GM12878 (cell line): ENCODE measurements around the gene MOAP1. TPM values are rescaled to one million over a fixed set of nuclear protein-coding genes. Genes with fewer than 3 reads are reported as not detected.

Experiments used
- ATAC-seq: fragments of 200-7000 bp; cut with Tn5 transposase; 3 replicates; pipeline ENCODE4 v1.9.1; 2020; ENCODE audit warnings: mild to moderate bottlenecking, moderate library complexity
- BruUV-seq: library from RNA; stranded (reverse); fragments of 400-500 nt; replicated peaks from 2 replicates; lab custom pipeline; 2021; lab: Mats Ljungman, UMichigan
- CTCF ChIA-PET: fragments of 300-600 bp; sonication (Branson Sonifier 250); formaldehyde crosslinking; extraction: SDS; loops from one replicate; lab custom pipeline; 2021; ENCODE audit warnings: inconsistent platforms; lab: Yijun Ruan, JAX
- POLR2A ChIA-PET: fragments of 350-600 bp; formaldehyde crosslinking; extraction: SDS; loops from one replicate; lab custom pipeline; 2021; ENCODE audit warnings: inconsistent platforms; lab: Charles Lee
- RAD21 ChIA-PET: fragments of 300-600 bp; sonication (Branson Sonifier 250); formaldehyde crosslinking; loops from one replicate; lab custom pipeline; 2023; ENCODE audit warnings: antibody characterized with exemption; ENCODE audit not compliant: unreplicated experiment; lab: Charles Lee
- SMC1A ChIA-PET: fragments of 300-600 bp; sonication (Branson Sonifier 250); formaldehyde crosslinking; loops from one replicate; lab custom pipeline; 2023; ENCODE audit not compliant: unreplicated experiment, uncharacterized antibody; lab: Charles Lee
- DNase-seq: peaks from one replicate; pipeline ENCODE4 v3.0.0-alpha.2; 2011; ENCODE audit warnings: low read depth, low spot score
- FAIRE-seq: peaks from 3 replicates; lab custom pipeline; 2011; peaks lifted over from hg19 to GRCh38; lab: Jason Lieb, UNC
- H2AFZ ChIP-seq: 2 replicates; pipeline ENCODE4 v1.6.0; 2011; ENCODE audit warnings: low read depth, low read length, control low read depth; ENCODE audit not compliant: control insufficient read depth
- H3K27ac ChIP-seq: 2 replicates; pipeline ENCODE4 v1.5.1; 2011; ENCODE audit warnings: control low read depth; ENCODE audit not compliant: control insufficient read depth, insufficient read depth
- H3K27me3 ChIP-seq, 2 experiments: replicated peaks in 1 of 2; 2 replicates each; pipeline versions ENCODE4 v1.6.0 to v1.6.1; 2011; ENCODE audit warnings: low read length in 1 of 2; ENCODE audit not compliant: control insufficient read depth in 2 of 2, insufficient read depth in 2 of 2
- H3K36me3 ChIP-seq, 2 experiments: 2 replicates each; pipeline ENCODE4 v1.5.1; 2011; ENCODE audit warnings: low read length in 1 of 2; ENCODE audit not compliant: control insufficient read depth in 2 of 2, insufficient read depth in 2 of 2
- H3K4me1 ChIP-seq: 2 replicates; pipeline ENCODE4 v1.6.1; 2011; ENCODE audit warnings: mild to moderate bottlenecking, low read length, moderate library complexity, mixed read lengths; ENCODE audit not compliant: control insufficient read depth, insufficient read depth
- H3K4me2 ChIP-seq: 2 replicates; pipeline ENCODE4 v1.6.0; 2011; ENCODE audit warnings: control low read depth; ENCODE audit not compliant: control insufficient read depth, insufficient read depth
- H3K4me3 ChIP-seq: fragments of 200-600 bp; sonication (generic); 2 replicates; pipeline ENCODE4 v1.5.1; 2016
- H3K79me2 ChIP-seq: 2 replicates; pipeline ENCODE4 v1.6.0; 2011; ENCODE audit warnings: low read length; ENCODE audit not compliant: control insufficient read depth, insufficient read depth
- H3K9ac ChIP-seq: 2 replicates; pipeline ENCODE4 v1.8.0; 2011; ENCODE audit warnings: low read length, control low read depth, mixed read lengths; ENCODE audit not compliant: control insufficient read depth, insufficient read depth
- H3K9me3 ChIP-seq: replicated peaks from 3 replicates; pipeline ENCODE4 v1.5.1; 2011; ENCODE audit warnings: mild to moderate bottlenecking, low read length; ENCODE audit not compliant: control insufficient read depth, insufficient read depth
- H4K20me1 ChIP-seq: 2 replicates; pipeline ENCODE4 v1.6.0; 2011; ENCODE audit not compliant: control insufficient read depth, insufficient read depth
- BHLHE40 ChIP-seq, 2 experiments: fragments of 450-650 bp in 1 of 2; IDR thresholded peaks; 2 replicates each; pipeline ENCODE4 v1.6.1; 2011 to 2017; ENCODE audit warnings: low read depth in 2 of 2, borderline replicate concordance in 1 of 2, improper control_type of control experiment in 1 of 2, low read length in 1 of 2, mild to moderate bottlenecking in 1 of 2
- CHD4 ChIP-seq: fragments of 200-600 bp; sonication (generic); IDR thresholded peaks from 2 replicates; pipeline ENCODE4 v1.6.1; 2016; ENCODE audit warnings: mild to moderate bottlenecking
- CTCF ChIP-seq, 3 experiments: IDR thresholded peaks in 2 of 3; conservative IDR thresholded peaks in 1 of 3; 2 replicates each; pipeline ENCODE4 v1.5.1; 2011; ENCODE audit warnings: low read depth in 3 of 3, low read length in 3 of 3, mild to moderate bottlenecking in 3 of 3, control low read depth in 2 of 3, moderate library complexity in 2 of 3, inconsistent platforms in 1 of 3, mixed read lengths in 1 of 3; ENCODE audit not compliant: control insufficient read depth in 2 of 3, insufficient read depth in 1 of 3; ENCODE audit errors: extremely low read depth in 1 of 3
- EED ChIP-seq: sonication (generic); IDR thresholded peaks from 2 replicates; pipeline ENCODE4 v1.6.1; 2016; ENCODE audit warnings: antibody characterized with exemption, low read depth
- IRF5 ChIP-seq: fragments of 450-650 bp; IDR thresholded peaks from 2 replicates; pipeline ENCODE4 v1.6.1; 2017; ENCODE audit warnings: borderline replicate concordance
- LARP7 ChIP-seq: fragments of 450-650 bp; IDR thresholded peaks from 2 replicates; pipeline ENCODE4 v1.6.1; 2017; ENCODE audit warnings: mild to moderate bottlenecking
- MYC ChIP-seq: IDR thresholded peaks from 2 replicates; pipeline ENCODE4 v1.6.1; 2011; ENCODE audit warnings: mild to moderate bottlenecking, low read length, moderate library complexity, inconsistent platforms; ENCODE audit not compliant: insufficient read depth, insufficient replicate concordance, insufficient read length, severe bottlenecking
- POLR2A ChIP-seq: IDR thresholded peaks from 2 replicates; pipeline ENCODE4 v1.6.1; 2011; ENCODE audit warnings: low read depth, mild to moderate bottlenecking, low read length
- POU2F2 ChIP-seq: IDR thresholded peaks from 3 replicates; pipeline ENCODE4 v1.6.1; 2011; ENCODE audit warnings: low read depth, mild to moderate bottlenecking, low read length, borderline replicate concordance
- RELA ChIP-seq: fragments of 450-650 bp; IDR thresholded peaks from 2 replicates; pipeline ENCODE4 v1.8.0; 2014; ENCODE audit warnings: borderline replicate concordance; ENCODE audit not compliant: partially characterized antibody
- REST ChIP-seq: IDR thresholded peaks from 2 replicates; pipeline ENCODE4 v1.6.1; 2012; ENCODE audit warnings: mild to moderate bottlenecking, low read depth, low read length
- RFX5 ChIP-seq: IDR thresholded peaks from 2 replicates; pipeline ENCODE4 v1.6.1; 2011; ENCODE audit warnings: low read depth, low read length, improper control_type of control experiment
- SMAD5 ChIP-seq: IDR thresholded peaks from 2 replicates; pipeline ENCODE4 v1.6.1; 2016; ENCODE audit warnings: antibody characterized with exemption, low read depth
- SRF ChIP-seq, 2 experiments: IDR thresholded peaks; 2 replicates each; pipeline ENCODE4 v1.6.1; 2011; ENCODE audit warnings: low read depth in 2 of 2, low read length in 2 of 2, mild to moderate bottlenecking in 1 of 2, moderate library complexity in 1 of 2
- SUZ12 ChIP-seq: fragments of 200-600 bp; sonication (generic); IDR thresholded peaks from one replicate; pipeline ENCODE4 v1.6.1; 2018; ENCODE audit warnings: antibody characterized with exemption, mild to moderate bottlenecking; ENCODE audit not compliant: unreplicated experiment
- TBL1XR1 ChIP-seq: IDR thresholded peaks from 2 replicates; pipeline ENCODE4 v1.6.1; 2012; ENCODE audit warnings: low read depth, low read length, improper control_type of control experiment
- TCF12 ChIP-seq: IDR thresholded peaks from 2 replicates; pipeline ENCODE4 v1.6.1; 2011; ENCODE audit warnings: low read depth, mild to moderate bottlenecking, low read length
- YY1 ChIP-seq: IDR thresholded peaks from 2 replicates; pipeline ENCODE4 v1.6.1; 2011; ENCODE audit warnings: low read depth, mild to moderate bottlenecking, low read length
- ZNF207 ChIP-seq: fragments of 450-650 bp; IDR thresholded peaks from 2 replicates; pipeline ENCODE4 v1.6.1; 2014; ENCODE audit warnings: antibody characterized with exemption, mild to moderate bottlenecking, borderline replicate concordance
- ZNF274 ChIP-seq: IDR thresholded peaks from one replicate; pipeline ENCODE4 v1.8.0; 2011; ENCODE audit not compliant: insufficient read length, insufficient read depth
- WGBS: methylation state at CpG from one replicate; pipeline ENCODE4 v1.1.6; 2016; ENCODE audit warnings: low lambda C conversion rate; ENCODE audit not compliant: insufficient replicate concordance, insufficient coverage; ENCODE audit errors: missing lambda C conversion rate; 5-methylcytosine and 5-hydroxymethylcytosine counted together
- in situ Hi-C: fragments of 300-500 bp; cut with MboI; formaldehyde crosslinking; loops from 9 replicates; pipeline ENCODE4 v1.14.3; 2018; ENCODE audit warnings: mixed read lengths
- intact Hi-C: fragments of 100-400 bp; cut with micrococcal nuclease; formaldehyde crosslinking; loops from one replicate; pipeline ENCODE4 v1.14.2; 2022; ENCODE audit not compliant: unreplicated experiment
- polyA plus RNA-seq, 11 experiments: library from polyadenylated mRNA; depleted of rRNA in 4 of 11; unstranded in 6 of 11; stranded (reverse) in 5 of 11; fragments of >200 nt; fragmentation: Nextera tagmentation in 4 of 11; fragmentation: Illumina TruSeq in 1 of 11; extraction: Ambion mirVana in 4 of 11; extraction: Trizol in 1 of 11; gene quantifications; 1 replicate in 1 of 11; 2 replicates in 10 of 11; pipeline versions ENCODE4 v1.2.1 to v1.2.3, GENCODE V29; 2011 to 2016; ENCODE audit warnings: inconsistent platforms in 2 of 11, missing spikeins in 2 of 11, low read depth in 1 of 11
- total RNA-seq, 4 experiments: library from RNA; depleted of rRNA in 3 of 4; stranded (reverse); fragments of >200 nt in 3 of 4; fragmentation: Illumina TruSeq in 1 of 4; extraction: Trizol in 1 of 4; gene quantifications; 2 replicates each; pipeline versions ENCODE4 v1.2.1 to v1.2.3, GENCODE V29; 2013 to 2021

Gene MOAP1
- total and polyA plus RNA-seq, 10 of the 15 experiments (the other 5 are each of a cell fraction or from before 2014, with no cell fraction given), result 3.1 to 51.9 (median 11.4) TPM

GRCh38 chr14:93230539-93230938 is 45.8 kb upstream of the MOAP1 start:
- no peak for FAIRE-seq
- WGBS, result 87% methylated on average over 16 of the region's 16 CpGs
- no peak overlapping the region for H3K4me2 ChIP-seq
- TF ChIP-seq RELA, result no peak
- TF ChIP-seq CHD4, result no peak
- no peak for TF ChIP-seq TCF12
- no peak for TF ChIP-seq SRF (IDR thresholded peaks at IDR 0.05; ENCODE audit: low read depth in 2 of 2, low read length in 2 of 2)
- TF ChIP-seq LARP7, result no peak
- TF ChIP-seq SUZ12, result no peak
- no peak for TF ChIP-seq YY1
- no peak for TF ChIP-seq CTCF (IDR thresholded peaks at IDR 0.05 in 2 of 3, conservative IDR thresholded peaks at IDR 0.05 in 1 of 3; ENCODE audit: control insufficient read depth in 2 of 3, extremely low read depth in 1 of 3, insufficient read depth in 1 of 3, low read depth in 3 of 3, low read length in 3 of 3)
- no peak for TF ChIP-seq REST
- TF ChIP-seq POLR2A, result no peak
- TF ChIP-seq IRF5, result no peak
- no peak for TF ChIP-seq POU2F2
- TF ChIP-seq SMAD5, result no peak
- no peak for TF ChIP-seq BHLHE40 (IDR thresholded peaks at IDR 0.05; ENCODE audit: borderline replicate concordance in 1 of 2, low read depth in 2 of 2, low read length in 1 of 2)
- TF ChIP-seq ZNF274, result no peak
- TF ChIP-seq MYC, result no peak
- TF ChIP-seq EED, result no peak
- no peak for TF ChIP-seq RFX5
- no peak for TF ChIP-seq TBL1XR1
- TF ChIP-seq ZNF207, result no peak
- TF ChIP-seq, all 136 proteins: peak for 0
- BruUV-seq, result no TSS peak
- ATAC-seq, result no peak
- H3K4me1 ChIP-seq, result no peaks in the 10 kb centered on the region; the same call in 1 of the 2 replicates
- peaks cover 4 to 8% of the 10 kb centered on the region in 2 experiments; a peak in 2 of 4 replicates for H3K36me3 ChIP-seq
- no peak overlapping the region for H3K27ac ChIP-seq
- CTCF ChIA-PET, result interaction anchor here (1.1 to 2.3 kb wide), 3 partner anchors 12 to 388 kb away, joined by 3 to 6 read pairs (median 4); no protein-coding TSS in a partner anchor
- POLR2A ChIA-PET, result no interaction called here
- SMC1A ChIA-PET, result interaction anchor here (1.0 to 1.2 kb wide), 2 partner anchors 246 to 388 kb away, joined by 3 read pairs; no protein-coding TSS in a partner anchor
- H4K20me1 ChIP-seq, result no peaks in the 10 kb centered on the region
- H3K4me3 ChIP-seq, result no peak overlapping the region
- H3K79me2 ChIP-seq, result no peaks in the 10 kb centered on the region
- RAD21 ChIA-PET, result no interaction called here
- in situ Hi-C loops, result loop anchor here (25.0 kb wide), 1 partner anchor 307 kb away; no protein-coding TSS in a partner anchor
- H3K27me3 ChIP-seq, result no peaks in the 10 kb centered on the region
- no peaks in the 10 kb centered on the region for H3K9me3 ChIP-seq
- intact Hi-C loops, result no loop called here
- no peak overlapping the region for H3K9ac ChIP-seq
- no peak overlapping the region for H2AFZ ChIP-seq
- DNase-seq, result no peak
